CD4-positive, alpha-beta memory T cell (primary cell): ENCODE data around the gene CACNA2D2. TPM values are rescaled to one million over a fixed set of nuclear protein-coding genes. Genes with fewer than 3 reads are reported as not detected.

Experiments used
- CTCF ChIA-PET: fragments of 350-600 bp; sonication (Branson Sonifier 250); formaldehyde crosslinking; loops from one replicate; lab custom pipeline; 2021; ENCODE audit warnings: inconsistent platforms; ENCODE audit not compliant: partially characterized antibody; lab: Charles Lee
- POLR2A ChIA-PET: fragments of 350-600 bp; sonication (Branson Sonifier 250); formaldehyde crosslinking; loops from one replicate; lab custom pipeline; 2021; ENCODE audit not compliant: partially characterized antibody; lab: Charles Lee
- DNase-seq, 5 donors: peaks; one replicate each; pipeline versions ENCODE4 v3.0.0 to v3.0.0-alpha.2; 2020 to 2022; ENCODE audit warnings: mixed read lengths in 1 of 5
- H3K27ac ChIP-seq: one replicate; pipeline ENCODE4 v1.7.0; 2013; ENCODE audit warnings: low read depth, low read length
- H3K27me3 ChIP-seq: 2 replicates; pipeline ENCODE4 v1.7.0; 2013; ENCODE audit warnings: mild to moderate bottlenecking, low read length, moderate library complexity; ENCODE audit not compliant: insufficient read depth
- H3K36me3 ChIP-seq: 2 replicates; pipeline ENCODE4 v1.7.0; 2013; ENCODE audit warnings: mild to moderate bottlenecking, low read length, moderate library complexity; ENCODE audit not compliant: insufficient read depth
- H3K4me1 ChIP-seq: 2 replicates; pipeline ENCODE4 v1.7.0; 2013; ENCODE audit warnings: mild to moderate bottlenecking, low read length, moderate library complexity; ENCODE audit not compliant: insufficient read depth
- H3K4me3 ChIP-seq, 2 donors: one replicate each; pipeline ENCODE4 v1.7.0; 2013; ENCODE audit warnings: low read length in 2 of 2, mild to moderate bottlenecking in 1 of 2
- H3K9me3 ChIP-seq, 2 donors: one replicate each; pipeline ENCODE4 v1.7.0; 2013; ENCODE audit warnings: low read length in 2 of 2, control low read depth in 1 of 2; ENCODE audit not compliant: control insufficient read depth in 1 of 2
- H3K27ac Mint-ChIP-seq, 7 donors: one replicate each; pipeline ENCODE4 v1.8.0; 2020 to 2021; ENCODE audit warnings: mixed read lengths in 7 of 7, mild to moderate bottlenecking in 6 of 7, inconsistent platforms in 3 of 7, moderate library complexity in 3 of 7
- H3K27me3 Mint-ChIP-seq, 2 donors: one replicate each; pipeline ENCODE4 v1.8.0; 2020 to 2021; ENCODE audit warnings: mixed read lengths in 2 of 2
- H3K36me3 Mint-ChIP-seq, 2 donors: one replicate each; pipeline ENCODE4 v1.8.0; 2020 to 2021; ENCODE audit warnings: mixed read lengths in 2 of 2, inconsistent platforms in 1 of 2, mild to moderate bottlenecking in 1 of 2
- H3K4me1 Mint-ChIP-seq, 4 donors: one replicate each; pipeline ENCODE4 v1.8.0; 2020 to 2021; ENCODE audit warnings: mixed read lengths in 4 of 4, mild to moderate bottlenecking in 1 of 4
- H3K4me3 Mint-ChIP-seq, 8 donors: one replicate each; pipeline ENCODE4 v1.8.0; 2020 to 2021; ENCODE audit warnings: mixed read lengths in 8 of 8, mild to moderate bottlenecking in 7 of 8, moderate library complexity in 6 of 8, inconsistent platforms in 3 of 8
- H3K9me3 Mint-ChIP-seq, 8 donors: one replicate each; pipeline ENCODE4 v1.8.0; 2020 to 2021; ENCODE audit warnings: mixed read lengths in 8 of 8, mild to moderate bottlenecking in 5 of 8, inconsistent platforms in 3 of 8, moderate library complexity in 1 of 8
- intact Hi-C: fragments of 100-400 bp; cut with micrococcal nuclease; formaldehyde crosslinking; loops from one replicate; pipeline ENCODE4 v1.15.1; 2023
- polyA plus RNA-seq, 2 donors: library from polyadenylated mRNA; unstranded; fragments of 300-500 nt; fragmentation: Illumina TruSeq; gene quantifications; one replicate each; pipeline ENCODE4 v1.2.3, GENCODE V29; 2021
- total RNA-seq, 2 experiments: library from RNA; stranded (reverse); gene quantifications; one replicate each; pipeline ENCODE4 v1.2.3, GENCODE V29; 2021

The CACNA2D2 gene
- total and polyA plus RNA-seq, 4 experiments from 2014 or later = 0.24 to 1.9 (median 1.7) TPM; not detected in 1

DNA sequence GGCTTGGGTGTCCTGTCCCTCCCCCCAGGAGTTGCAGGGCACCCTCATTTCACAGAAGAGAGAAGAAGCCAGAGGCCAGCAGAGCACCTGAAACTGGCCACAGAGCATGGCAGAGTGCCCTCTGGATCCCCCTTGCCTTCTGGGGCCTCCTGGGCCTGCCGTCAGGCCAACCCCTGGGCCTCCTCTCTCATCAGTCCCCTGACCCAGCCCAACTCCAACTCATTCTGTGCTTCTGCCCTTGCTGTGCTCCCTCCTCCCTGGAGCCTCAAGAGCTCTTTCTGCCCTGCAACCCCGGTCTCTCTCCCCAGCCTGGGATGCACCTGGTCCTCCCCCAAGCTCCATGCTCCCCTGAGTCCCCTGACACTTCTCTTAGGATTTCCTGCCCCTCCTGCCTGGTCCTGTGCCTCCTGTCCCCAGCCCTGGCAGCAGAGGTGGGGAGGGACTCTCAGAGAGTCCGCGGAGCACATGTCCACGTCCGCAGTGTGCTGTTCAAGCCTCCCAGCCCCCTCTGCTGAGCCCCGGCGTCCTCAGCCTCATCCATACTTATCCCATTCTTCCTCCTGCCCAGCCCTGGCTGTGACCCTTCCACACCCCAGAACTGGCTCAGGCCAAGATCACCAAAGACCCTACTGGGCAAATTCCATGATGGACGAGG, 30.5 kb upstream of the CACNA2D2 start:
- no peaks in the 10 kb centered on the region for H3K9me3 ChIP-seq
- H3K36me3 ChIP-seq = no peaks in the 10 kb centered on the region
- no peak for DNase-seq
- Mint-ChIP-seq H3K9me3 (no peaks in the 10 kb centered on the region), H3K27ac (peak overlapping the region in 2 of 7 donors; percentile 46 to 72), H3K4me1 (no peaks in the 10 kb centered on the region), H3K27me3 (peaks cover 9 to 18% of the 10 kb centered on the region in 2 donors), H3K36me3 (no peaks in the 10 kb centered on the region), H3K4me3 (no peak overlapping the region)
- intact Hi-C loops = no loop called here
- CTCF ChIA-PET = interaction anchor here (1.6 kb wide), 1 partner anchor 17 kb away, joined by 6 read pairs; no protein-coding TSS in a partner anchor
- H3K4me1 ChIP-seq = no peaks in the 10 kb centered on the region
- no peaks in the 10 kb centered on the region for H3K27me3 ChIP-seq
- POLR2A ChIA-PET = no interaction called here
- H3K4me3 ChIP-seq = no peak overlapping the region
- no peak overlapping the region for H3K27ac ChIP-seq

DNA sequence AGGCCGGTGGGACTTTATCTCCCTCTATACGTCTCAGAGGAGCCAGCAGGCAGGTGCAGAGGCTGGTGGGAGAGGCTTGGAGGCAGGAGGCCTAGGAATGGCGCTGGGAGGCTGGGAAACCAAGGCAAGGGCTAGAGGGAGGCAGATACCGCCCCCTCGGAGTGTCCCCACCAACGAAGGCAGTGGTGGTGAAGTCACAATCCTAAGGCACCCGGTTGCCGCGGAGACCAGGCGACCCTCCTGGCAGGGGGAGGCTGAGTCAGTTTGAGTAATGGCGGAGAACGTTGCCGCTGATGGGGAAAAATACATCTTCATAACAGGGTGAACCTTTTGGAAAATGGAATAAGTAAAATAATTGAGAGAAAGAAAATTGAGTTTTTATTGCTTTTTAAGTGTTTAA, 29.9 kb upstream of the CACNA2D2 start:
- no peaks in the 10 kb centered on the region for H3K36me3 Mint-ChIP-seq
- H3K9me3 Mint-ChIP-seq = no peaks in the 10 kb centered on the region
- H3K4me3 Mint-ChIP-seq = no peak overlapping the region
- no peak overlapping the region for H3K27ac Mint-ChIP-seq
- H3K27ac ChIP-seq = no peak overlapping the region
- CTCF ChIA-PET = no interaction called here
- POLR2A ChIA-PET = no interaction called here
- H3K4me1 ChIP-seq = no peaks in the 10 kb centered on the region
- H3K36me3 ChIP-seq = no peaks in the 10 kb centered on the region
- H3K27me3 Mint-ChIP-seq = peaks cover 10 to 21% of the 10 kb centered on the region in 2 donors
- DNase-seq = no peak
- no peaks in the 10 kb centered on the region for H3K4me1 Mint-ChIP-seq
- no peaks in the 10 kb centered on the region for H3K9me3 ChIP-seq
- H3K4me3 ChIP-seq = no peak overlapping the region
- intact Hi-C loops = no loop called here
- H3K27me3 ChIP-seq = no peaks in the 10 kb centered on the region

DNA sequence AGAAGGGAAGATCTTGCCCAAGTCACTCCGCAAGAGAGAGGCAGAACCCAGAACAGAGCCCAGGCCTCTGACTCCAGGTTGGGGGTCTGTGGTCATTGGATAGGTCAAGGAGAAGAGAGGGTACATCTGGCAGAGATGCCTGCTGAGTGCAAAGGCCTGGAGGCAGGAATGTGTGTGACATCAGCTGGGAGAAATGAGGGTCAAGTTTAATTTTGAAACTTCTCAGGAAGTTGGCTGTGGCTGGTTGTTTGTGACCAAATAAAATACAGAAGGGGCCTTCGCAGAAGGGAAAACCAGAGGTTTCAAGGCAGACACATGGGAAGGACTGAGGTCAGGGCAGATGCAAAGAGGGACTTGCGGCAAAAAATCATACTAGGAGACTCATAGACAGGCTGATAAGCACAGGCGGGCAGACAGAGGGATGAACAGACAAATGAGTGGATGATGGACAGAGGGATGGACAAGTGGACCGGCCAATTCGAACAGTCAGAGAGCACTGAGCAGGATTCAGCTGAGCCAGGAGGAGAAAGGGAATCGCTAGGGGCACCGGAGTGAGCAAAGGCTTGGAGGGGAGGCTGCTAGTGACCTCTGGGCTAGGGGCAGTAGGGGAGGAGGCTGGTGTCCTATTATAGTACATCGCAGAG, 28.8 kb upstream of the CACNA2D2 start:
- POLR2A ChIA-PET = no interaction called here
- H3K4me3 Mint-ChIP-seq = no peak overlapping the region
- intact Hi-C loops = no loop called here
- Histone ChIP-seq H3K4me1 (no peaks in the 10 kb centered on the region), H3K27me3 (no peaks in the 10 kb centered on the region), H3K27ac (no peak overlapping the region), H3K36me3 (no peaks in the 10 kb centered on the region), H3K9me3 (no peaks in the 10 kb centered on the region), H3K4me3 (no peak overlapping the region)
- no peak overlapping the region for H3K27ac Mint-ChIP-seq
- H3K36me3 Mint-ChIP-seq = no peaks in the 10 kb centered on the region
- peaks cover 7 to 26% of the 10 kb centered on the region in 2 donors for H3K27me3 Mint-ChIP-seq
- no peaks in the 10 kb centered on the region for H3K4me1 Mint-ChIP-seq
- H3K9me3 Mint-ChIP-seq = no peaks in the 10 kb centered on the region
- DNase-seq = no peak
- CTCF ChIA-PET = no interaction called here

DNA sequence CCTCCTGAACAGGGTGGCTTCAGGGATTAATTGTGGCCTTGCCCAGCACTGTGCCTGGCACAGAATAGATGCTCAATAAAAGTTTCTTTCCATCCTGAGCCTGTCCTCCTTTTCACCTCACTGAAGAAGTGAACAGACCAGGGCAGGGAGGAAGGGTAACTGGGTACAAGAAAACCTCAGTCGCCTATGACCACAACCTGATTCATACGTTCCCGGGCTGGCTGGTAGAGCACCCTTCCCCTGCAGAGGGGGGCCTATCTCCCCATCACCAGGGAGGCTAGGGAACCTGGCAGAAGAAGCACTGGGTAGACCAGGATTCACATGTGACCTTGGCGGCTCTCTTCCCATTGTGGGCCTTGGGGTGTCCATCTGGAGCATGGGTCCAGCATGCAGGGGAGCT, 27.8 kb upstream of the CACNA2D2 start:
- H3K27me3 Mint-ChIP-seq = peaks cover 5 to 26% of the 10 kb centered on the region in 2 donors
- H3K27ac Mint-ChIP-seq = no peak overlapping the region
- Histone ChIP-seq H3K36me3 (no peaks in the 10 kb centered on the region), H3K4me1 (no peaks in the 10 kb centered on the region), H3K27me3 (no peaks in the 10 kb centered on the region), H3K27ac (no peak overlapping the region), H3K9me3 (no peaks in the 10 kb centered on the region), H3K4me3 (no peak overlapping the region)
- no peak overlapping the region for H3K4me3 Mint-ChIP-seq
- no peaks in the 10 kb centered on the region for H3K9me3 Mint-ChIP-seq
- H3K4me1 Mint-ChIP-seq = no peaks in the 10 kb centered on the region
- intact Hi-C loops = no loop called here
- no peaks in the 10 kb centered on the region for H3K36me3 Mint-ChIP-seq
- POLR2A ChIA-PET = no interaction called here
- DNase-seq = no peak
- CTCF ChIA-PET = no interaction called here

DNA sequence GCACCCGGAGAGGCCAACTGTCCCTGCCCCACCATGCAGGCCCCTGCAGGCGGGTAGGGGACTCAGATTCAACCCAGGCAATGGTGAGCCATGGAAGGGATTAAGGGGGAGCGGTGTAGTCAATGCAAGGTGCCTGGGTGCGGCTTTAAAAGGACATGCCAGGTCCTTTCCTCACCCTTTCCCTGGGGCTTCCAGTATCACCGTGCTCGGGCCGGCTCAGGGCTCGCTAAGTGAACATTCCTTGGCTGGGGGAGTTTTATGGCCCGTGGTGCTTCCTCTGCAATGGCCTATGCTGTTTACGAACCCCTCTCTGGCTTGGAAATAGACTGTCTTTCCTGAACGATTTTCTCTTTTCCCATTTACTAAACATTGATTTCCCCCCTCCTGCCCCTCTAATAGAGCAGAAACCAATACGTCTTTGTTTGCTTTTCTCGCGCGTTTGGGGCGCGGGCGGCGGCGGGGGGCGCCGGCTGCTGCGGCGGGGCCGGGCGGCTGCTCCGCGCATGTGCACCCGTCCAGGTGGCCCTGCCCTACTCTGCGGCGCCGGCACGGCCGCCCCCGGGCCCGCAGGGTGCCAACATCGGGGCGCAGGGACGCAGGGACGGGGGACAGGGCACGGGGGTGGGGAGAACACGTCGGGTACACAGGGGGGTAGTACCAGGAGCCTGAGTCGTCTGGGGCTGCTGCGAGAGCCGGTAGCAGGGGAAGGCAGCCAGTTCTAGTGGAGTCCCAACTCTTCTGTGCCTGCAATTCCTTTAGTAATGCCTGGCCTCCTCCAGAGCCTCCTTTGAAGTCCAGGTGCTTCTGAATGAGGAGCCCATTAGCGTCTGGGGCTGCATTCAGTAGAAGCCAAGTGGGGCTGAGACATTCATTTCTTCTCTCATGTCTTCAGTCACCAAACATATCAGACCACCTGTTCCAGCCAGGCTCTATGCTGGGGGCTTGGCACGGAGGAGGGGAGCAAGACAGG, 26.9 kb upstream of the CACNA2D2 start:
- Histone ChIP-seq H3K9me3 (no peaks in the 10 kb centered on the region), H3K4me3 (no peak overlapping the region), H3K4me1 (no peaks in the 10 kb centered on the region), H3K27me3 (no peaks in the 10 kb centered on the region), H3K27ac (no peak overlapping the region), H3K36me3 (no peaks in the 10 kb centered on the region)
- Mint-ChIP-seq H3K4me3 (no peak overlapping the region), H3K9me3 (no peaks in the 10 kb centered on the region), H3K27me3 (peaks cover 5 to 23% of the 10 kb centered on the region in 2 donors), H3K27ac (no peak overlapping the region), H3K4me1 (no peaks in the 10 kb centered on the region), H3K36me3 (no peaks in the 10 kb centered on the region)
- intact Hi-C loops = no loop called here
- ChIA-PET CTCF (no interaction called here), POLR2A (no interaction called here)
- no peak for DNase-seq

DNA sequence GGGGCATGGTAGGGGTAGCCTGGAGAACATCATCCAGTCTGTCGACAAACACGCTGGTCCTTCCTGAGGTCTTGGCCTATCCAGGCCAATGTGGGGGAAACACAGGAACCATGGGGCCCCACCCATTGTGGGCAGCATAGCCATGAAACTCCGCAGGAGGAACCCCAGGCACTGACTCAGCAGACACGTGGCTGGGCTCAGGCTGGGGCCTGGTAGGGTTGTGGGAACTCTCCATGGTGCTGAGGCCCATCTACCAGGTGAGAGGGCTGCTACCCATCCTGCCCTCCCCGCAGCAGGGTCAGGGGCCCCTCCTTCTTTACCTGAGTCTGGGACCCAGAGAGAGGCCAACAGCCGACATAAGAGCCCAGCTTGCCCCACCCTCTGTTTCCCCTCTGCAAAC, 22.6 kb upstream of the CACNA2D2 start:
- intact Hi-C loops = no loop called here
- no peak overlapping the region for H3K4me3 Mint-ChIP-seq
- DNase-seq = peak in 4 of 5 donors; percentile 12 to 37 (median 28)
- CTCF ChIA-PET = no interaction called here
- no peaks in the 10 kb centered on the region for H3K9me3 ChIP-seq
- peaks cover 5 to 15% of the 10 kb centered on the region in 2 donors for H3K27me3 Mint-ChIP-seq
- H3K27ac Mint-ChIP-seq = no peak overlapping the region
- no peaks in the 10 kb centered on the region for H3K36me3 ChIP-seq
- POLR2A ChIA-PET = no interaction called here
- no peaks in the 10 kb centered on the region for H3K27me3 ChIP-seq
- no peaks in the 10 kb centered on the region for H3K9me3 Mint-ChIP-seq
- no peak overlapping the region for H3K4me3 ChIP-seq
- no peaks in the 10 kb centered on the region for H3K4me1 ChIP-seq
- H3K27ac ChIP-seq = no peak overlapping the region
- H3K4me1 Mint-ChIP-seq = no peaks in the 10 kb centered on the region
- H3K36me3 Mint-ChIP-seq = no peaks in the 10 kb centered on the region
